Measurements from ENCODE around the gene ITPKB.

Gene ITPKB

GRCh38 chr1:226704169-226704937 is 34.7 kb downstream of the ITPKB start:
- DNase-seq (ENCODE audit: low read depth), result no peak

GRCh38 chr1:226702957-226703831 is 35.9 kb downstream of the ITPKB start:
- DNase-seq (ENCODE audit: low read depth), result peak; percentile 79

GRCh38 chr1:226702318-226702956 is 36.6 kb downstream of the ITPKB start:
- no peak for DNase-seq (ENCODE audit: low read depth)

GRCh38 chr1:226700861-226701260 is 38.2 kb downstream of the ITPKB start:
- no peak for DNase-seq (ENCODE audit: low read depth)

- DNase-seq (ENCODE audit: low read depth), result no peak
Measured at GRCh38 chr1:226699166-226699565, 39.9 kb downstream of the ITPKB start.

GRCh38 chr1:226698659-226699058 is 40.4 kb downstream of the ITPKB start:
- DNase-seq (ENCODE audit: low read depth), result no peak

- DNase-seq (ENCODE audit: low read depth), result no peak
Measured at GRCh38 chr1:226697929-226698544, 41.0 kb downstream of the ITPKB start.

- no peak for DNase-seq (ENCODE audit: low read depth)
Measured at GRCh38 chr1:226697151-226697928, 41.7 kb downstream of the ITPKB start.

GRCh38 chr1:226696547-226696946 is 42.5 kb downstream of the ITPKB start:
- DNase-seq (ENCODE audit: low read depth), result no peak

- no peak for DNase-seq (ENCODE audit: low read depth)
Measured at GRCh38 chr1:226695335-226695900, 43.7 kb downstream of the ITPKB start.

- no peak for DNase-seq (ENCODE audit: low read depth)
Measured at GRCh38 chr1:226692823-226693222, 46.3 kb downstream of the ITPKB start.

- no peak for DNase-seq (ENCODE audit: low read depth)
Measured at GRCh38 chr1:226692051-226692792, 46.9 kb downstream of the ITPKB start.

- peak; percentile 67 for DNase-seq (ENCODE audit: low read depth)
Measured at GRCh38 chr1:226691247-226691646, 47.8 kb downstream of the ITPKB start.

GRCh38 chr1:226690460-226690982 is 48.6 kb downstream of the ITPKB start:
- peak; percentile 62 for DNase-seq (ENCODE audit: low read depth)

GRCh38 chr1:226688808-226689207 is 50.3 kb downstream of the ITPKB start:
- DNase-seq (ENCODE audit: low read depth), result no peak

- DNase-seq (ENCODE audit: low read depth), result no peak
Measured at GRCh38 chr1:226688056-226688748, 50.9 kb downstream of the ITPKB start.

- DNase-seq (ENCODE audit: low read depth), result no peak
Measured at GRCh38 chr1:226687426-226687825, 51.7 kb downstream of the ITPKB start.

GRCh38 chr1:226686440-226687425 is 52.3 kb downstream of the ITPKB start:
- DNase-seq (ENCODE audit: low read depth), result no peak

Measured in T-helper 22 cell (primary cell).